ENCODE data around the gene LRRC37A3.
"Not testable (repeated sequence)": the region's sequence is repeated elsewhere in the genome, so short reads cannot be mapped to it uniquely, and the experiment has no call there.

The LRRC37A3 gene

DNA sequence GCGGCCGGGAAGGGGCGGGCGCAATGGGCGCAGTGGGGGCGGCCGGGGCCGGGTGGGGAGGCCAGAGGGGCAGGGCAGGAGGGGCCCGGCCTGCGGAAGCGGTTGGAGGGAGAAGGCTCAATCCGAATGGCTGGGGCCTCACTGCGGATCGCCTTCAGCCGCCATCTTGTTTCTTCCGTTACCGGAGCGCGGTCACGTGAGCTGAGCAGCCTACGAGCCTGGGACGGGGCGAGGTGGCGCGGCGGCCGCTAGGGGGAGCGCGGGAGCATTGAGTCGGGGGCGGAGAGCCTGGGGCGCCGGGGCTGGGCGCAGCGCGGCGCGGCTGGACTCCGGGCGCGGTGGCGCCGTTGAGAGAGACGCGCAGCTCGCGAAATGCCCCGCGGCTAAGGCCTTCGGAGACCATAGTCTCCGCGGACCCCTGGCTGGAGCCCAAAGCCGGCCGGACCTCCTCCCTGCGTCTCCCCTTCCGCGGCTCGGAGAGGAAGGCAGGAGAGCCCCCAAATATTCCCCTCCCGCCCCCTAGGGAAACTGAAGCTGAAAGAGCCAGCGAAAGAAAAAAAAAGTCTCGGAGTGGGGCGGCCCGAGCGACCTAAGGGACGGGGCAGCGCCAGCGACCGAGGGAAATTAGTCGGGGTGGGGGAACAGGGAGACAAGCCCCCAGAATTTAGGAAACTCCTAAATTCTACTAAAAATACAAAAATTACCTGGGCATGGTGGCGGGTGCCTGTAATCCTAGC is at the start of gene LRRC37A3:
TSS of gene LRRC37A3 (minus strand) at position 190 of the 737 bp plus-strand sequence. CDS start 22,221 bp downstream, outside the sequence.
- FAIRE-seq: not testable (repeated sequence)

GRCh38 chr17:64965873-64966287 is 46.6 kb upstream of the LRRC37A3 start:
- not testable (repeated sequence) for FAIRE-seq

DNA sequence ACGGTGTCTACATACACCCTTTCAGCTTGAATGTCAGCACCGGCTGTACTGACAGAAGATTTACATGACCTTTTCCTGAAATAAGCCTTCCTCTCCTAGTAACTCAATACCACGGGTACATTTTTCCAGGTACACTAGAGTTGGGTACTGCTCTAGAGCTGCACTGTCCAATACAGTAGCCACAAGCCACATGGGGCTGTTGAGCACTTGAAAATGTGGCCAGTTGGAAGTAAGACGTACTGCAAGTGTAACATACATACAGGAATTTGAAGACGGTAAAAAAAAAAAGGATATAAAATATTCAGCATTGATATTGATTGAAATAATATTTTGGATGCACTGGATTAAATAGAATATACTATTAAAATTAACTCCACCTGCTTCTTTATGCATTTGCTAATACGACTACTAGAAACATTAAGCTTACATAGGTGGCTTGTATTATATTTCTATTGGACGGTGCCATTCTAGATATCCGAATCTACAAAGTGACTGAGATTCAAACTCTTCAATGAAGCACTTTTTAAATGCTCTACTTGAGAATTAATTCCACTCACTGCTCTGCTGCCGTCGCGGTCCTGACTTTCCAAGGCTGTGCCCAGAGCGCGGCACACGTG is 46.1 kb upstream of the LRRC37A3 start:
- not testable (repeated sequence) for FAIRE-seq

DNA sequence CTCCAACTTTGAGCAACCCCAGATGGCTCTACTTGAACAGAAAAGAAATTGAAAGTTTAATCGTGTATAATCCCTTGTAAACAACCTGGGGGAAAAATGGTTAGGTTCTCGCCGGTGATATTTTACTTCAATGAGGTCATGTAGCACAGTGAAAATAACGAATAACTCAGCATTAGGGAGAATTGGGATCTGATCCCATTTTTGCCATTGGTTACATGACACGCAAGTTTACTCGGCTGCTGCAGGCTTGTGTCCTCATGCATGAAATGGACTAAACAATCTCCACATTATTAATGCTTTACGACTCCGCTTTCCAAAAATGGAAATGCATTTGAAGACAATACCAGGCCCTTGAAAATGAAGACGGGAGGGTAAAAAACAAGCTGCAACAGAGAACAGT is 45.5 kb upstream of the LRRC37A3 start:
- no peak for FAIRE-seq

DNA sequence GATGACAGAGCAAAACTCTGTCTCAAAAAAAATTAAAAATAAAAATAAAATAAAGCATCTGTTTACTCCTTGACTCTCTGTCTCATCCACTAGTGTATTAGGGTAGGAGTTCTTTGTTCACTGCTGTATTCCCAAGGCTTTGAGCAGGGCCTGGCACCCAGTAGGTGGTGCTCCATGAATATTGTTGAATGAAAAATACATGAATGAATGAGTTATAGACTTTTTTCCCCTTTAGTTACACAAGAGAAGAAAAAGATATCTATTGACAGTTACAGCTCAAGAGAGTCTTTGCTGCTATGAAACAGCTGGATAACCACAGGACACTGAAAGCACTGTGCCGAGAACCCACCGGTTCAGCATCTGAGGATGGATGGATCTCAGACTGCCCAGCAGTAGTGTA is 44.5 kb upstream of the LRRC37A3 start:
- FAIRE-seq: not testable (repeated sequence)

DNA sequence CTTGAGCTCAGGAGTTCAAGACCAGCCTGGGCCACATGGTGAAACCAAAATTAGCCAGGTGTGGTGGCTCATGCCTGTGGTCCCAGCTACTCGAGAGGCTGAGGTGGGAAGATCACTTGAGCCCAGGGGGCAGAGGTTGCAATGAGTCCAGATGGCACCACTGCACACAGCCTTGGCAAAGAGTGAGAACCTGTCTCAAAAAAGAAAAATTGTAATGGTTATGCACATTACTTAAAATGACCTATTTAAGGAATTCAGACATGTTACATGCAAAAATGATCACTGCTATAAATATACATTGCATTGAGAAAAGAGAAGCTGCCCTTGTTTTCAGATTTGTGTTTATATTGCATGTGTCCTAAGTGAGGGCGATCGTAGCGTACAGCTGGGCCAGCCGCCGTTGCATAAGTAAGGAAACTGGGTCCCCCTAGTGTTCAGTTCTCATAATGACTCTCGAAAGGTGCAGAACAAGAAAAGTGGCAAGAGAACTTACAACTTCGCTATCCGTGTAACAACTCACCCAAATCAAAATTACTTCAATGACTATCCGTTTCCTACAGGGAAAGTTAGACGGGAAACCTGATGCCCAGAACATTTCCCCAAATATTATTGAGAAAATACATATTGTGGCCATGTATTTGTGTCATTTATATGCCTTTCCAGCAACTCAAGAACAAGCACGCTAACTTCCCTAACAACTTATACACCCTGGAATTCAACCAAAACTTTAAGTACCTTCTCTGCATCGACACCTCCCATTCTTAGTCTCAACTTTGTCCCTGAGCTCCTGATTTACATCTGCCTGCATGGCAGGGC is 42.5 kb upstream of the LRRC37A3 start:
- peak; percentile 78 for FAIRE-seq

DNA sequence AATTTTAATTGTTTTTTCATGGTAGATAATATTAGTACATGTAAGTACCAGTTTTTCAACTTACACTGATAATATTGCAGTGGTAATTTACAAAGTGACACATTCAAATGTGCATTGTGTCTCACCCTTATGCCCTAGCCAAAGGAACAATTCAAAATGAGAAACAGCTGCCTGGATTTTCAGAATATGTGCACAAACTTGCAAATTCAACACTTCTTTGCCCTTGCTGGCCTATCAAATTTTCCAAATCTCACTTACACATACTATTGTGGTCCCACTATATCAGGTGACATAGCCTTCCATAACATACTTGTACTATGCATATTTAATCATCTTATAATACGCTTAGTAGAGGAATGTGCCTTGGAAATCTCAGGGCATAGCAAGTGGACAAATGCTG is 32.6 kb upstream of the LRRC37A3 start:
- FAIRE-seq: no peak

DNA sequence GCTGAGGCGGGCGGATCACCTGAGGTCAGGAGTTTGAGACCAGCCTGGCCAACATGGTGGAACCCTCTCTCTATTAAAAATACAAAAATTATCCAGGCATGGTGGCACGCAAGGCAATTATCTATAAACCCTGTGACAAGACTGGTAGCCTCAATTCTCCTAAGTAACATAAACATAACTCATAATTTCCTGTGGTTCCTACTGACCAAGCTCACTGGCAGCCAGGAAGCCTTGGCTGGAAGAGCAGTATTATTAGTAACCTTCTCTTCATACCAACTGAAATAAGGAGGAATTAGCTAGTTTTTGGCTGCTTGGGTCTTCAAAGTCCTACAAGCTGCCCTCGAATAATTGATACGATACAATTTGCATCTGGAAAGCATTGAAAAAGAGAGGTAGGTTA is 31.6 kb upstream of the LRRC37A3 start:
- FAIRE-seq: no peak

- FAIRE-seq: no peak
These were observed 27.9 kb upstream of the LRRC37A3 start for GRCh38 chr17:64947152-64947551.

DNA sequence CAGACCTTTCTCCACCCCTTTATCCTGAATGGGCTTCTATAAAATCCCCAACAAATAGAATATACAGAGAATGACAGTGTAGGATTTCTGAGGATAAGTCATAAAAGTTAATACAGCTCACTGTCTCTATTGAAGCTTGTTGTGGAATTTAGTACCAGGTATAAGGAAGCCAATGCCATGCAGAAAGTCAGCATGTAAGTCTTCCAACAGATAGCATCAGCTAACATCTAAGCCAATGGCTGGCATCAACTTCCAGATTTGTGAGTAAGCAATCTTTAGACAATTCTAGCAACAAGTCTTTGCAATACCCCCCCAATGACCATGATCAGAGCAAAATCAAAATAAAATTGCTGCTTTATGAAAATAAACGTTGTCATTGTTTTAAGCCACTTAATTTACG is 22.5 kb upstream of the LRRC37A3 start:
- no peak for FAIRE-seq

- FAIRE-seq: no peak
These were observed 21.8 kb upstream of the LRRC37A3 start for GRCh38 chr17:64941045-64941444.

DNA sequence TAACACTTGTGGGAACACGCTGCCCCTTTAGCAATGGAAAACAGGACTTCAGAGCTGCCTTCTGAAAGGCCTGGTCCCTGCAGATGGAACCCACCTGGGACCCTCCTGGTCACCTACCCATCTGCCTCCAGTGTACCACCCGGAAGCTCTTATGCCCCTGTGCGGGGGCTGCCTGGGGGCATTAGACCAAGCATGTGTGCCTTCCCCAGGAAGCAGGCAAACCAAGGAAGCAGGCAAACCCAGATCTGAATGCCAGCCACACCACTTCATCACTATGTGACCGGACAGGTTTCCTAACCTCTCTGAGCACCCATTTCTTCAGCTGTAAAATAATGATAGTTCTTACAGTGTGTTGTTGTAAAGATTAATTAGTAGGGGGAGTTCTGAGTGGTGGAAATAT is 20.8 kb upstream of the LRRC37A3 start:
- no peak for FAIRE-seq

- no peak for FAIRE-seq
These were observed 19.7 kb upstream of the LRRC37A3 start for GRCh38 chr17:64938925-64939474.

DNA sequence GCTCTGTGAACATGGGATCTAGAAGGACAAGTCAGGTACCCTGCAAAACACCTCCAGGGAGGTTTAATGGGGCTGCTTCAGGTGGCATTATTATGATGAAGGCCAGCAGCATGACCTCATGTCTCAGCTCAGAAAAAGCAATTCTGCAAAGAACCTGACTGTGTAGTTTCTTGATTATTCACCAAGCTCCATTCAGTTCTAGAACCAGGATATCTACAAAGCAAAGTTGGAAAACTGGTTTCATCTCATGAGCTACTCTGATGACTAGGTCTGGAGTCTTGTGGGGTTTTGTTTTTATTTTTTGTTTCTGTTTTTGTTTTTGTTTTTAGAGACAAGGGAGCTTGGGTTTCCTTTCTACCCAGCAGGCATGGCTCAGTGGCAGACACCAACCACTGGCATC is 19.0 kb upstream of the LRRC37A3 start:
- FAIRE-seq: no peak

GRCh38 chr17:64936117-64936516 is 16.8 kb upstream of the LRRC37A3 start:
- no peak for FAIRE-seq

DNA sequence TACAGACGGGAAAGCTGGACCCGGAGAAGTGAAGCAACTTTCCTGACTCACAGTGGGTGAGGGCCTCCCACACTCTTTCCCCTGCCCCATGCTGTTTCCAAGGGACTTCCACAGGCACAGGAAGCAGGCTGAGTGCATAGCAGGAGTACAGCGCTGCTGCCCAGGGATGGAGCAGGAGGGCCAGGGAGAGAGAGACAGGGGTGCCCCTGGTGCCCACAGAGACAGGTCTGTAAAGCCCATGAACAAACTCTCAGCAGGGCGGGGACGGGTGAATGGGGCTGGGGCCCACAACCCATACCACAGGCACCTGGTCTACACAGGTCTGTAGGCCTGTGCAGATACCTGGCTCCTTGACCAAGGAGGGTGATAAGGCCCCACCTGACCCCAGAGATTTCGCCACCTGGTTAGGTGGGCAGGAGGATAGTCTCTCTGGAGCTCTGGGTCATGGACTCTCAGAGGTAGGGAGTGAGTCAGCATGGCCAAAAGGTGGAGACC is 15.1 kb upstream of the LRRC37A3 start:
- not testable (repeated sequence) for FAIRE-seq

DNA sequence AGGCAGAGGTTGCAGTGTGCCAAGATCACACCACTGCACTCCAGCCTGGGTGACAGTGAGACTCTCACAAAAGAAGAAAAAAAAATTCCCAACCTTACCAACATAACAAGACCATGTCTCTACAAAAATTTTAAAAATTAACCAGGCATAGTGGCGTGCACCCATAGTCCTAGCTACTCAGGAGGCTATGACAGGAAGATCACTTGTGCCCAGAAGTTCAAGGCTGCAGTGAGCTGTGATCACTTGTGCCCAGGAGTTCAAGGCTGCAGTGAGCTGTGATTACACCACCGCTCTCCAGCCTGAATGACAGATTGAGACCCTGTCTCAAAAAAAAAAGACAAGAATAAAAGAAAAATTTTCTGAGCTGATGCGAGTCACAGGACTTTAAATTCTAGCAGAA is 13.6 kb upstream of the LRRC37A3 start:
- FAIRE-seq: not testable (repeated sequence)

DNA sequence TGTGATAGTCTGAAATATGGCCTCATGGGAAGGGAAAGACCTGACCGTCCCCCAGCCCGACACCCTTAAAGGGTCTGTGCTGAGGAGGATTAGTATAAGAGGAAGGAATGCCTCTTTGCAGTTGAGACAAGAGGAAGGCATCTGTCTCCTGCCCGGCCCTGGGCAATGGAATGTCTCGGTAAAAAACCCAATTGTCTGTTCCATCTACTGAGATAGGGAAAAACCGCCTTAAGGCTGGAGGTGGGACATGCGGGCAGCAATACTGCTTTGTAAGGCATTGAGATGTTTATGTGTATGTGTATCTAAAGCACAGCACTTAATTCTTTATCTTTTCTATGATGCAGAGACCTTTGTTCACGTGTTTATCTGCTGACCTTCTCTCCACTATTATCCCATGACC is 11.1 kb upstream of the LRRC37A3 start:
- not testable (repeated sequence) for FAIRE-seq

DNA sequence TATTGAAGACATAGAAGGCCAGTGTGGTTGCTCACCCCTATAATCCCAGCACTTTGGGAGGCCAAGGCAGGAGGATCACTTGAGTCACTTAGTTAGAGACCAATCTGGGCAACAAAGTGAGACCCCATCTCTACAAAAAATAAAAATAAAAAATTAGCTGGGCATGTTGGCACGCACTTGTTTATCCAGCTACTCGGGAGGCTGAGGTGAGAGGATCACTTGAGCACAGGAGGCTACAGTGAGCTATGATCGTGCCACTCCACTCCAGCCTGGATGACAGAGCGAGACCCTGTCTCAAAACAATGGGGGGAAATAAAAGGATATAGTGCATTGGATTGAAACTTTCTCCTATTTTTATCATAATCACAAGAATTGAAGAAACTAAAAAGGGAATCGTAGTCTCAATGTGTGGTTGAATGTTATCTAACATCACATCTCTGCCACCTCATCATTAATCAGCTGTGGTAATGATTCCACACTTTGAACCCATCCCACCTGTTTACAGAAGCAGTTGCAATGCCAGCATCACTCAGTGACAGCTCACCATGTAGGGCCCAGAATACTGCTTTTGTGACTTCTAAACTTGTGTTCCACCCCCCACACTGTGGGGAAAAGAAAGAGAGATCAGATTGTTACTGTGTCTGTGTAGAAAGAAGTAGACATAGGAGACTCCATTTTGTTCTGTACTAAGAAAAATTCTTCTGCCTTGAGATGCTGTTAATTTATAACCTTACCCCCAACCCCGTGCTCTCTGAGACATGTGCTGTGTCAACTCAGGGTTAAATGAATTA is 10.3 kb upstream of the LRRC37A3 start:
- not testable (repeated sequence) for FAIRE-seq

- FAIRE-seq: not testable (repeated sequence)
These were observed 9.4 kb upstream of the LRRC37A3 start for GRCh38 chr17:64928701-64929100.

- FAIRE-seq: peak; percentile 13
These were observed 8.2 kb upstream of the LRRC37A3 start for GRCh38 chr17:64927444-64927843.

GRCh38 chr17:64926430-64926829 is 7.2 kb upstream of the LRRC37A3 start:
- not testable (repeated sequence) for FAIRE-seq

Measured in TTC549 (cell line).